Measurements from ENCODE around the gene TANGO6.

DNA sequence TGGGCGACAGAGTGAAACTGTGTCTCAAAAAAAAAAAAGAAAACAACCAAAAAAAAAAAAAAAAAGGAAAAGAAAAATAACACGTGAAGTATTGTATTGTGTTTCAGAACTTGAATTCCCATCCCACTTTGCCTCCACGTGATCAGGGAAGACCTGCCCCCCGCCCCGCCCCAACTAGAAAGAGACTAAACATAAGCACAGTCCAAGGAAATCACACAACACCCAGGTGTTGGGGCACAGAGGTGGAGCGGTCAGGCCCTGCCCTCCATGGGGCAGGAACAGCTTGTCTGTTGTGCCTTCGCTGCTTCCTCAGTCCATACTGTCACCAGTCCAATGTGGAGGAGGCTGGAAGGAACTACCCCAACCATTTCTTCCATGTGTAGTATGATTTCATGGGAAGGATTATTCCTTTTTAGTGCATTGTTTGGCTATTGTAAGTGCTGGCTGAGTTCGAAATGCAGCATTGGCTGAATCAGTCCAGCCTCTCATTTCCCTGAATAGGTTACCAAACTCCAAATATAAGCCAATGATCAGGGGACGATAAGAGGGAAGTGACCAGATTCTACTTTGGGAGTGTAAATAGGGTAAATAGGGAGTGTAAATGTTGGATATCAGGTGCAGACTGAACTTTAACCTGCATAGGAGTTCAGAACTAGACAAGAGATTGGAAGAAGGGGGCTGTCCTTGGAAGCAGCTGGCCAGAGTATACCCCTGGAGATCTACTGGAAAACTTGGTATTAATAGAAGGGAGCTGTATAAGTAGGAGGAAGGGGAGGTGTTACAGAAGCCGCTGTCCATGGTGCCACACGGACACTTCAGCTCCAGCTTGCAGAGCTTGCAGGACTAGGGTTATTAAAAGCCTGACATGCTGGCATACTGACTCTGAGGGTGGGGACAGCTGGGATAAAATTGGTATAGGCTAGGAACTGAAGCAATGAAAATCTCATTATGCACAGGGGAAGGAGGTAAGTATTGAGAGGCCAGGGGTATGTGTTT lies 50.7 kb downstream of the TANGO6 start:
- TF ChIP-seq, protein P1, sequence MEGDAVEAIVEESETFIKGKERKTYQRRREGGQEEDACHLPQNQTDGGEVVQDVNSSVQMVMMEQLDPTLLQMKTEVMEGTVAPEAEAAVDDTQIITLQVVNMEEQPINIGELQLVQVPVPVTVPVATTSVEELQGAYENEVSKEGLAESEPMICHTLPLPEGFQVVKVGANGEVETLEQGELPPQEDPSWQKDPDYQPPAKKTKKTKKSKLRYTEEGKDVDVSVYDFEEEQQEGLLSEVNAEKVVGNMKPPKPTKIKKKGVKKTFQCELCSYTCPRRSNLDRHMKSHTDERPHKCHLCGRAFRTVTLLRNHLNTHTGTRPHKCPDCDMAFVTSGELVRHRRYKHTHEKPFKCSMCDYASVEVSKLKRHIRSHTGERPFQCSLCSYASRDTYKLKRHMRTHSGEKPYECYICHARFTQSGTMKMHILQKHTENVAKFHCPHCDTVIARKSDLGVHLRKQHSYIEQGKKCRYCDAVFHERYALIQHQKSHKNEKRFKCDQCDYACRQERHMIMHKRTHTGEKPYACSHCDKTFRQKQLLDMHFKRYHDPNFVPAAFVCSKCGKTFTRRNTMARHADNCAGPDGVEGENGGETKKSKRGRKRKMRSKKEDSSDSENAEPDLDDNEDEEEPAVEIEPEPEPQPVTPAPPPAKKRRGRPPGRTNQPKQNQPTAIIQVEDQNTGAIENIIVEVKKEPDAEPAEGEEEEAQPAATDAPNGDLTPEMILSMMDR (IDR thresholded peaks at IDR 0.05): no peak
- TF ChIP-seq EZH2 (IDR thresholded peaks at IDR 0.05) (no peak), EZH2phosphoT487 (IDR thresholded peaks at IDR 0.05) (no peak)
